ENCODE results near the gene PIP5K1B.

PIP5K1B gene

GRCh38 chr9:68822596-68823165 lies 117.6 kb downstream of the PIP5K1B start:
- DNase-seq: no peak

GRCh38 chr9:68825762-68826472 lies 120.9 kb downstream of the PIP5K1B start:
- DNase-seq: no peak

GRCh38 chr9:68827837-68828744 lies 123.1 kb downstream of the PIP5K1B start:
- no peak for DNase-seq

GRCh38 chr9:68832101-68832500 lies 127.1 kb downstream of the PIP5K1B start:
- DNase-seq: no peak

- no peak for DNase-seq
Observed at GRCh38 chr9:68832861-68833518, 128.0 kb downstream of the PIP5K1B start.

- no peak for DNase-seq
Observed at GRCh38 chr9:68834931-68835520, 130.0 kb downstream of the PIP5K1B start.

GRCh38 chr9:68836788-68837187 lies 131.7 kb downstream of the PIP5K1B start:
- no peak for DNase-seq

- no peak for DNase-seq
Observed at GRCh38 chr9:68838245-68838644, 133.2 kb downstream of the PIP5K1B start.

GRCh38 chr9:68841276-68842052 lies 136.4 kb downstream of the PIP5K1B start:
- DNase-seq: no peak

- no peak for DNase-seq
Observed at GRCh38 chr9:68842568-68842967, 137.5 kb downstream of the PIP5K1B start.

- no peak for DNase-seq
Observed at GRCh38 chr9:68843239-68843638, 138.2 kb downstream of the PIP5K1B start.

- peak; percentile 70 for DNase-seq
Observed at GRCh38 chr9:68844157-68844556, 139.1 kb downstream of the PIP5K1B start.

GRCh38 chr9:68844631-68845612 lies 139.9 kb downstream of the PIP5K1B start:
- DNase-seq: peak; percentile 44

- no peak for DNase-seq
Observed at GRCh38 chr9:68847765-68848164, 142.7 kb downstream of the PIP5K1B start.

- DNase-seq: no peak
Observed at GRCh38 chr9:68851657-68852056, 146.6 kb downstream of the PIP5K1B start.

GRCh38 chr9:68852941-68853340 lies 147.9 kb downstream of the PIP5K1B start:
- DNase-seq: no peak

- DNase-seq: no peak
Observed at GRCh38 chr9:68859347-68859746, 154.3 kb downstream of the PIP5K1B start.

GRCh38 chr9:68860419-68860818 lies 155.4 kb downstream of the PIP5K1B start:
- no peak for DNase-seq

- no peak for DNase-seq
Observed at GRCh38 chr9:68861436-68861835, 156.4 kb downstream of the PIP5K1B start.

GRCh38 chr9:68867066-68867465 lies 162.0 kb downstream of the PIP5K1B start:
- no peak for DNase-seq

GRCh38 chr9:68869022-68869421 lies 164.0 kb downstream of the PIP5K1B start:
- DNase-seq: no peak
